HG02840 (cell line): ENCODE data around the gene BTK.
"Not testable (repeated sequence)": the region's sequence is repeated elsewhere in the genome, so short reads cannot be mapped to it uniquely, and the experiment has no call there.

ENCODE experiments used
- ATAC-seq: cut with Tn5 transposase; IDR thresholded peaks from one replicate; pipeline ENCODE4 v1.9.1; 2021; ENCODE audit warnings: mild to moderate bottlenecking, moderate library complexity, moderate number of reproducible peaks; ENCODE audit not compliant: unreplicated experiment, low FRiP score

BTK gene

DNA sequence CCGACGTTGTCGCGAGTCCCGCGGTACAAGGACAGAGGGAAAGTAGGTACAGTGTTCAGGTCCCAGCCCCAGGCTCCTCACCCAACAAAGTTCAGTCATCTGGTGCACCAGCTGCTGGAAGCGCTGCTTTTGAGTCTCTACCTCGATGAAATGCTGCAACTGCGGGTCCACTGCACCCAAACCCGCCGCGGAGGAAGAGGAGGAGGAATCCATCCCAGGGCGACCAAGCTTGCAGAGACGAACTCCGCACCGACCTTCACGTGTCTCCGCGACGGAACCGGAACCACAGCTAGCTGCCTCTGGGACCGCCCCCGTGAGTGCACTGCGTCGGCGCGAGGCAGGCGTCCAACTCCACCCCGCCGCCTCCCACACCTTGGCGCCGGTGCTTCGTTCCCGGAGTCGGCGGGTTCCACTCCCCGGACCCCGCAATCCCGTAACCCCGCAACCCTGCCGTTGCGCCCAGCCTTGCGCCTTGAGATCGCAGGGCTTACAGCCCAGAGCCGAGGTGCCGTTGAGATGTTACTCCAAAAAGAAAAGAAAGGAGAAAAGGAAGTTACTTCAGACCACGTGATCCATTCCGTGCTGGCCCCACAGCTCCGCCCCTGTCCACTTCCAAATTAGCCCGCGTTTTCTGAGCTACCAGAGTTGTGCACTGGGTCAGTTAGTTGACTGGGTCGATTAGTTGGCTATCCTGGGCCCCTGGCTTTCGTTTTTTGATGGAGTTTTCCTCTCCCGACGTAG, 37.4 kb downstream of the BTK start, which contains the start of gene TIMM8A:
TIMM8A (minus strand) TSS at position 291 of the 741 bp plus-strand sequence; CDS start at position 213, 78 bp downstream.
- peak; percentile 97 for ATAC-seq

DNA sequence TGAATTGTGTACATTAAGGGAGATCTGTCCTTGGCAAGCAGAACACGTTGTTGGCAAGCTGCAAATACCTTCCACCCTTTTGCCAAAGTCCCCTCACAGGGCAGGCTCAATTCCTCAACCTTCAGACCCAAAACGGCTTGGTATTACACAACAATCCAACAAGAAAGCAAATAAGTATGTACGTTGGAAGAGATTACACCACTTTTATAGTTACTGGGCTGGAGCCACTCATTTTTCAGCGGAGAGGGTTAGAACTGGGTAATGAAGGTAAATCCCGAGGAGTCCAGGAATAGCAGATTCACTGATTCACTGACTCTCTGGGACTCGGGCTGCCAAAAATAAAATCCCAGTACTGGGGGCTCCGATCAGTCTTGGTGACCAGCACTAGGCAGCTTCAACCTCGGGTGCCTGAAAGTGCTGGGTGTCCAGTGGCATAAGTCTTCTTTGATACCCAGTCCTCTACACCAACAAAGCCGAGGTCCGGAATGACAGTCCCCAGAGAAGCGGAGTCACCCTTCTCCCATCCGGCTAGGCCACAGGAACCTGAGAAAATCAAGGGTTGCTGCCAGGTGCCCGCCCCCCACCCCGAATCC, 38.0 kb downstream of the BTK start:
- ATAC-seq, result peak; percentile 15

DNA sequence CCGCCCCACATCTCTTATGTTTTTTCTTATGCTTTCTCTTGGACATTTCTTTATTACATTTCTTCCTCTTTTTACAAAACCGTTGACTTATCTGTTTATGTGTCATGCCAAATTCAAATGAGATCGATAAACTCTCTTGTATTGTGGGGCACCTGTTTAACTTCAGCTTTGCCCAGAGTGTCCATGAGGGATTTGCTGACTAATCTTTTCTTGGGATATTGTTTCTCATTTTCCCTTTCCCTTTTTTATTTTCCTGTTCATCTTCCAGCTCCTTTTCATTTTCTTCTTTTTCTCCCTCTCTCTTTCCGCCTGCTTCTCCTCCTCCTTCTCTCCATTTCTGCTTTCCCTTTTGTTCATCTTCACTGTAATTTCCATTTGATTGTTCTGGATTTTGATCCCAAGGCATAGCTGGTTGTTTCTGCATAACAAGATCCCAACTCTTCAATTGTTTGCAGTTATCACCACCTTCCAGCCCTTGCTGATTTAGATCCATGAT, 48.2 kb downstream of the BTK start:
- no peak for ATAC-seq

DNA sequence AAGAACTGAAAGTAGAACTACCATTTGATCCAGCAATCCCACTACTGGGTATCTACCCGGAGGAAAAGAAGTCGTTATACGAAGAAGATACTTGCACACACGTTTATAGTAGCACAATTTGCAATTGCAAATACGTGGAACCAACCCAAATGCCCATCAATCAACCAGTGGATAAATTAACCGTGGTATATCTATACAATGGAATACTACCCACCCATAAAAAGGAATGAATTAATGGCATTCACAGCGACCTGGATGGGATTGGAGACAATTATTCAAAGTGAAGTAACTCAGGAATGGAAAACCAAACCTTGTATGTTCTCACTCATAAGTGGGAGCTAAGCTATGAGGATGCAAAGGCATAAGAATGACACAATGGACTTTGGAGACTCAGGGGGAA, 51.7 kb downstream of the BTK start:
- not testable (repeated sequence) for ATAC-seq

DNA sequence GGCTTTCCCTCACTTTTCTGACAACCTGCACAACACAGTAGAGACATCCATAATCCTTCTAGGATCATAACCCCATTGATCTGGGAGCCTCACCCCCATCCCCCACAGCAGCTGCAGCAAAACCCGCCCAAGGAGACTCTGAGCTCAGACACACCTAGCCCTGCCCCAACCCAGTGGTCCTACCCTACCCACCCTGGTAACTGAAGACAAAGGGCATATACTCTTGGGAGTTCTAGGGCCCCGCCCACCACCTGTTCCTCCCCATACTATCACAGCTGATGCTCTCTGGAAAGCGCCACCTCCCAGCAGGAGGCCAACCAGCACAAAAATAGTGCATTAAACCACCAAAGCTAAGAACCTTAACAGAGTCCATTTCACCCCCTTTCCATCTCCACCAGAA, 59.4 kb downstream of the BTK start:
- ATAC-seq, result not testable (repeated sequence)

DNA sequence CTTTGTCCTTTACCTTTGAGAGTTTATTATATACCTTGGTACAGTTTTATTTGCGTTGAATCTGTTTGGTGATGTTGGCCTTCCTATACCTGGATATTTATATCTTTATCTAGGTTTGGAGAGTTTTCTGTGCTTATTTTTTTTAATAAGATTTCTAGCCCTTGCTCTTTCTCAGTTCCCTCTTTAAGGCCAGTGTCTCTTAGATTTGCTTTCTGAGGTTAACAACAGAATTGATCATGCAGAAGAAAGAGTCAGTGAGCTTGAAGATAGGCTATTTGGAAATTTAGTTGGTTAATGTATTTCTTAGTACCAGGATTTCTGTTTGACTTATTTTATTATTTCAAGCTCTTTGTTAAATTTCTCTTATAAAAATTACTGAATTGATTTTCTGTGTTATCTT, 82.2 kb downstream of the BTK start:
- no peak for ATAC-seq
